ENCODE data around the gene HHAT. TPM values are rescaled to one million over a fixed set of nuclear protein-coding genes. Genes with fewer than 3 reads are reported as not detected.
A peak's percentile ranks its signal among the peaks of the same experiment; 100 is the strongest.

Gene HHAT
- total RNA-seq, 1 donor from 2014 or later: 4.3 TPM

DNA sequence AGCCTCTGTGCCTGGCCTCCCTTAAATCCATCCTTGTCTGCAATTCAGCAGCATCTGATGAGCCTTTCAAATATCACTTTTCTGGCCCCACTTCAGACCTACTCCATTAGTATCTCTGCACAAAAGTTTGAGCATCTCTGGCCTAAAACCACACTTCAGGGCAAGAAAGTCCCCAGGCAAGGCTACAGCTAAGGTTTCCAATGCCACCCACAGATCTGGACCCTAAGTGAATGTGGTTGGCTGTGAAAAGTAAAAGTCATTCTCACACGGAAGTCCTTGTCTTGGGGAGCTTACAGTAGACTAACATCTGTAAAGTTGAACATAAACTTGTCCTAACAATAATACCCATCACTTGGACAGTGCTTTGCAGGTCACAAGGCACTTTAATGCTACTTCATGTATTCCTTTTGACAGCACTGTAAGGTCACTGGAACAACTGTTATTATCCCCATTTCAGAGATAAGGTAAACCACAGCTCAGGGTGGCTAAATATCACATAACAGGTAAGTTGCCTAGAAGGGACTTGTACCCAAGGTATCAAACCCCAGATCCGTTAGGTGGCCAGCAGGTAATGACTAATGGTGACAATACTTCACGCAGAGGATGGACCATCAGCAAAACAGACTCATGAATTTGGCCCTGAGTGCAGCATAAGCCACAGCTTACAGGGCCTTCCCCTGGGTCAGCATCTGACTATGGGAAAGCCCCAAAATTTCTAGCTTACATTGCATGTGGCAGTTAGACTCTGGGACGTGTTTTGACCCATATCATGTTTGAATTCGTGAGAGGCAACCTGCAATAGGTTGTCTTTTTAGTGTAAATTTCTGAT, 356.0 kb downstream of the HHAT start:
- Histone ChIP-seq H3K27ac (no peak overlapping the region), H3K4me1 (no peaks in the 10 kb centered on the region), H3K9me3 (no peaks in the 10 kb centered on the region), H3K36me3 (no peaks in the 10 kb centered on the region), H3K27me3 (no peaks in the 10 kb centered on the region), H3K4me3 (no peak overlapping the region)
- TF ChIP-seq, protein P1, sequence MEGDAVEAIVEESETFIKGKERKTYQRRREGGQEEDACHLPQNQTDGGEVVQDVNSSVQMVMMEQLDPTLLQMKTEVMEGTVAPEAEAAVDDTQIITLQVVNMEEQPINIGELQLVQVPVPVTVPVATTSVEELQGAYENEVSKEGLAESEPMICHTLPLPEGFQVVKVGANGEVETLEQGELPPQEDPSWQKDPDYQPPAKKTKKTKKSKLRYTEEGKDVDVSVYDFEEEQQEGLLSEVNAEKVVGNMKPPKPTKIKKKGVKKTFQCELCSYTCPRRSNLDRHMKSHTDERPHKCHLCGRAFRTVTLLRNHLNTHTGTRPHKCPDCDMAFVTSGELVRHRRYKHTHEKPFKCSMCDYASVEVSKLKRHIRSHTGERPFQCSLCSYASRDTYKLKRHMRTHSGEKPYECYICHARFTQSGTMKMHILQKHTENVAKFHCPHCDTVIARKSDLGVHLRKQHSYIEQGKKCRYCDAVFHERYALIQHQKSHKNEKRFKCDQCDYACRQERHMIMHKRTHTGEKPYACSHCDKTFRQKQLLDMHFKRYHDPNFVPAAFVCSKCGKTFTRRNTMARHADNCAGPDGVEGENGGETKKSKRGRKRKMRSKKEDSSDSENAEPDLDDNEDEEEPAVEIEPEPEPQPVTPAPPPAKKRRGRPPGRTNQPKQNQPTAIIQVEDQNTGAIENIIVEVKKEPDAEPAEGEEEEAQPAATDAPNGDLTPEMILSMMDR (IDR thresholded peaks at IDR 0.05): no peak
- intact Hi-C loops (cut with DNase I): no loop called here
- ATAC-seq: no peak
- no peak for DNase-seq

GRCh38 chr1:210685295-210685650, 356.6 kb downstream of the HHAT start:
- no peak overlapping the region for H3K4me3 ChIP-seq
- no peak for ATAC-seq
- no peaks in the 10 kb centered on the region for H3K27me3 ChIP-seq
- no peaks in the 10 kb centered on the region for H3K9me3 ChIP-seq
- TF ChIP-seq, protein P1 (IDR thresholded peaks at IDR 0.05): no peak
- DNase-seq: no peak
- H3K27ac ChIP-seq: no peak overlapping the region
- H3K36me3 ChIP-seq: no peaks in the 10 kb centered on the region
- H3K4me1 ChIP-seq: no peaks in the 10 kb centered on the region
- intact Hi-C loops (cut with DNase I): no loop called here

DNA sequence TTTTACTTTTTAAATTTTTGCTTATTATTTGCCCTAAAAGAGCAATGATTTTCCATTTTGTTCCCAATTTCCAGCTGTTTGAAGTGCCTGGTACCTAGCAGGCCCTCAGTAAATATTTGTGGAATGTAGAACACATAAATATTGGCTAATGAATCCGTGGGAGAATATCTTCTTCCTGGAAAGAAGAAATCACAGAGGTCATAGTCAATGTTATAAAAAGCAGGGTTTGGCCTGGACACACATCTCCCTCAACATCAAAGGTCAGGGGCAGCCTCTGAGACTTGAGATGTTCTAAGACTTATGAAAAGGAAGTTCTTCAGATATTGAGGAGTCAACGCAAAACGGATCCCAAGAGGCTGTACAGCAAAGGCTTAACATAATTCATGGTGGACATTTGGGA, 358.1 kb downstream of the HHAT start:
- Histone ChIP-seq H3K27ac (no peak overlapping the region), H3K4me3 (no peak overlapping the region), H3K27me3 (no peaks in the 10 kb centered on the region), H3K9me3 (no peaks in the 10 kb centered on the region), H3K4me1 (no peaks in the 10 kb centered on the region), H3K36me3 (no peaks in the 10 kb centered on the region)
- TF ChIP-seq, protein P1 (IDR thresholded peaks at IDR 0.05): no peak
- DNase-seq (no peak), ATAC-seq (no peak)
- intact Hi-C loops (cut with DNase I): no loop called here

GRCh38 chr1:210687582-210688279, 359.0 kb downstream of the HHAT start:
- Histone ChIP-seq H3K36me3 (no peaks in the 10 kb centered on the region), H3K27me3 (no peaks in the 10 kb centered on the region), H3K27ac (no peak overlapping the region), H3K4me3 (no peak overlapping the region), H3K9me3 (no peaks in the 10 kb centered on the region), H3K4me1 (no peaks in the 10 kb centered on the region)
- intact Hi-C loops (cut with DNase I): no loop called here
- TF ChIP-seq, protein P1 (IDR thresholded peaks at IDR 0.05): no peak
- DNase-seq (no peak), ATAC-seq (peak; percentile 23)

- Histone ChIP-seq H3K4me1 (no peaks in the 10 kb centered on the region), H3K4me3 (no peak overlapping the region), H3K9me3 (no peaks in the 10 kb centered on the region), H3K27ac (no peak overlapping the region), H3K36me3 (no peaks in the 10 kb centered on the region), H3K27me3 (no peaks in the 10 kb centered on the region)
- DNase-seq: no peak
- intact Hi-C loops (cut with DNase I): no loop called here
- TF ChIP-seq, protein P1 (IDR thresholded peaks at IDR 0.05): no peak
- ATAC-seq: no peak
These were observed 360.0 kb downstream of the HHAT start for GRCh38 chr1:210688512-210689234.

Data from upper lobe of right lung (tissue), 1 donor.